K562 (cell line): ENCODE measurements around the gene ABHD3. TPM values are rescaled to one million over a fixed set of nuclear protein-coding genes. Genes with fewer than 3 reads are reported as not detected.
A peak's percentile ranks its signal among the peaks of the same experiment; 100 is the strongest.

ENCODE experiments used
- ADNP ChIP-seq: fragments of 200-800 bp; sonication (Bioruptor generic); IDR thresholded peaks from 2 replicates; pipeline ENCODE4 v1.6.1; 2016; ENCODE audit warnings: missing genetic modification characterization, missing compliant biosample characterization
- CBX2 ChIP-seq: fragments of 200-600 bp; sonication (generic); IDR thresholded peaks from one replicate; pipeline ENCODE4 v1.6.1; 2012; ENCODE audit warnings: mild to moderate bottlenecking, low read length, inconsistent platforms; ENCODE audit not compliant: insufficient read depth, poor library complexity, severe bottlenecking
- CREB3L1 ChIP-seq: fragments of 450-650 bp; IDR thresholded peaks from 2 replicates; pipeline ENCODE4 v1.6.1; 2014; ENCODE audit warnings: low read depth, mild to moderate bottlenecking, moderate library complexity, borderline replicate concordance
- HDAC2 ChIP-seq: fragments of 450-650 bp; IDR thresholded peaks from 2 replicates; pipeline ENCODE4 v1.6.1; 2016; ENCODE audit warnings: mild to moderate bottlenecking
- HDAC3 ChIP-seq: fragments of 450-650 bp; IDR thresholded peaks from 2 replicates; pipeline ENCODE4 v1.6.1; 2018; ENCODE audit warnings: borderline replicate concordance, mild to moderate bottlenecking, moderate library complexity; ENCODE audit not compliant: partially characterized antibody
- JUNB ChIP-seq: fragments of 450-650 bp; formaldehyde crosslinking; conservative IDR thresholded peaks from 2 replicates; pipeline ENCODE4 v1.4.0; 2020; ENCODE audit warnings: mild to moderate bottlenecking
- MAFG ChIP-seq: fragments of 450-650 bp; conservative IDR thresholded peaks from 2 replicates; pipeline ENCODE4 v1.6.1; 2016; ENCODE audit warnings: missing genetic modification characterization, missing compliant biosample characterization
- MTF1 ChIP-seq: fragments of 250-450 bp; sonication (Bioruptor Pico); IDR thresholded peaks from 2 replicates; pipeline ENCODE4 v1.9.0; 2021; ENCODE audit warnings: moderate library complexity, mild to moderate bottlenecking, inconsistent platforms, borderline replicate concordance
- NCOA2 ChIP-seq, 2 experiments: fragments of 450-650 bp; IDR thresholded peaks; 2 replicates each; pipeline ENCODE4 v1.6.1; 2018; ENCODE audit warnings: mild to moderate bottlenecking in 2 of 2, moderate library complexity in 1 of 2; ENCODE audit not compliant: partially characterized antibody in 2 of 2
- NFIX ChIP-seq: fragments of 250-450 bp; sonication (Bioruptor Pico); IDR thresholded peaks from 2 replicates; pipeline ENCODE4 v1.4.0; 2020; ENCODE audit warnings: low read depth, mild to moderate bottlenecking, moderate library complexity
- SFPQ ChIP-seq: fragments of 200-400 bp; formaldehyde crosslinking; IDR thresholded peaks from 2 replicates; pipeline ENCODE4 v1.6.1; 2017; ENCODE audit warnings: mild to moderate bottlenecking, low read depth, low read length, moderate library complexity
- TARDBP ChIP-seq: fragments of 450-650 bp; IDR thresholded peaks from 2 replicates; pipeline ENCODE4 v1.6.1; 2016
- ZBTB9 ChIP-seq: fragments of 450-650 bp; formaldehyde crosslinking; IDR thresholded peaks from 2 replicates; pipeline ENCODE4 v1.4.0; 2020; ENCODE audit warnings: mild to moderate bottlenecking, moderate library complexity
- ZNF407 ChIP-seq: fragments of 450-650 bp; IDR thresholded peaks from 2 replicates; pipeline ENCODE4 v1.6.1; 2016; ENCODE audit warnings: low read depth
- ZNF551 ChIP-seq: fragments of 250-450 bp; sonication (Bioruptor Pico); IDR thresholded peaks from 2 replicates; pipeline ENCODE4 v1.5.0; 2021; ENCODE audit warnings: mild to moderate bottlenecking, moderate library complexity
- polyA plus RNA-seq, 8 experiments: library from polyadenylated mRNA; depleted of rRNA in 4 of 8; stranded (reverse) in 5 of 8; unstranded in 3 of 8; fragments of >200 nt; fragmentation: Nextera tagmentation in 2 of 8; fragmentation: Illumina TruSeq in 1 of 8; extraction: Ambion mirVana in 2 of 8; extraction: Trizol in 1 of 8; gene quantifications; 2 replicates each; pipeline versions ENCODE4 v1.2.1 to v1.2.3, GENCODE V29; 2011 to 2014; ENCODE audit warnings: inconsistent platforms in 1 of 8, missing spikeins in 1 of 8
- total RNA-seq, 7 experiments: library from RNA; depleted of rRNA in 6 of 7; stranded (reverse); fragments of >200 nt in 6 of 7; fragmentation: Illumina TruSeq in 2 of 7; extraction: Trizol in 2 of 7; gene quantifications; 2 replicates each; pipeline versions ENCODE4 v1.2.1 to v1.2.3, GENCODE V29; 2011 to 2021; ENCODE audit warnings: low replicate concordance in 1 of 7

The ABHD3 gene
- total and polyA plus RNA-seq, 9 of the 15 experiments (the other 6 are each of a cell fraction or from before 2014, with no cell fraction given) = 6.3 to 38.8 (median 19.4) TPM

- TF ChIP-seq CBX2 = no peak
- TF ChIP-seq ZNF551 (CRISPR knock-in tag) = no peak
- peak; percentile 73 for TF ChIP-seq MAFG
- no peak for TF ChIP-seq ZNF407
- TF ChIP-seq ADNP (tag) = no peak
- no peak for TF ChIP-seq SFPQ
- TF ChIP-seq MTF1 = no peak
- TF ChIP-seq CREB3L1 = peak; percentile 82; the same call in 1 of the 2 replicates
- no peak for TF ChIP-seq JUNB (CRISPR knock-in tag)
- peak; percentile 60 for TF ChIP-seq HDAC3
- TF ChIP-seq TARDBP = no peak
- TF ChIP-seq HDAC2 = no peak; the same call in 1 of the 2 replicates
- no peak for TF ChIP-seq ZBTB9 (CRISPR knock-in tag)
- TF ChIP-seq NFIX = no peak
- TF ChIP-seq NCOA2 (IDR thresholded peaks at IDR 0.05; ENCODE audit: partially characterized antibody in 2 of 2) = peak in 1 of 2 experiments; percentile 34
These were observed 31.0 kb upstream of the ABHD3 start (continued) for GRCh38 chr18:21735452-21736015.
